NCI-H2227 treated with DMSO at 0.1 percent for 48 hours (cell line): ENCODE results near the gene MGAT4B.
"Not testable (repeated sequence)": the region's sequence is repeated elsewhere in the genome, so short reads cannot be mapped to it uniquely, and the experiment has no call there.

Experiments used
- DNase-seq: peaks from one replicate; lab custom pipeline; 2025; lab: John Stamatoyannopoulos, UW

MGAT4B gene

GRCh38 chr5:179806250-179807048 is at the start of gene MGAT4B:
MGAT4B (minus strand) TSS chr5:179806866; CDS start chr5:179806583, 283 bp downstream.
- peak; percentile 21 for DNase-seq

- no peak for DNase-seq
These were observed 47.7 kb upstream of the MGAT4B start for GRCh38 chr5:179854356-179854755.

- DNase-seq = no peak
These were observed 46.4 kb upstream of the MGAT4B start for GRCh38 chr5:179852993-179853547.

GRCh38 chr5:179841621-179842020 is 35.0 kb upstream of the MGAT4B start:
- DNase-seq = no peak

GRCh38 chr5:179840766-179841165 is 34.1 kb upstream of the MGAT4B start:
- DNase-seq = no peak

GRCh38 chr5:179840321-179840720 is 33.7 kb upstream of the MGAT4B start:
- no peak for DNase-seq

GRCh38 chr5:179839328-179840256 is 32.9 kb upstream of the MGAT4B start:
- DNase-seq = no peak

- no peak for DNase-seq
These were observed 30.7 kb upstream of the MGAT4B start for GRCh38 chr5:179837076-179838011.

- no peak for DNase-seq
These were observed 29.8 kb upstream of the MGAT4B start for GRCh38 chr5:179836225-179837019.

- DNase-seq = not testable (repeated sequence)
These were observed 28.2 kb upstream of the MGAT4B start for GRCh38 chr5:179834871-179835270.

- DNase-seq = no peak
These were observed 27.5 kb upstream of the MGAT4B start for GRCh38 chr5:179834120-179834519.

GRCh38 chr5:179833709-179834070 is 27.0 kb upstream of the MGAT4B start:
- DNase-seq = no peak

GRCh38 chr5:179833056-179833708 is 26.5 kb upstream of the MGAT4B start:
- no peak for DNase-seq

- no peak for DNase-seq
These were observed 25.5 kb upstream of the MGAT4B start for GRCh38 chr5:179832039-179832745.

GRCh38 chr5:179830818-179831468 is 24.3 kb upstream of the MGAT4B start:
- DNase-seq = no peak

- no peak for DNase-seq
These were observed 23.2 kb upstream of the MGAT4B start for GRCh38 chr5:179829732-179830435.

GRCh38 chr5:179828756-179829421 is 22.2 kb upstream of the MGAT4B start:
- no peak for DNase-seq

- DNase-seq = no peak
These were observed 21.0 kb upstream of the MGAT4B start for GRCh38 chr5:179827680-179828079.
